HG03196 (cell line): ENCODE results near the gene CHN2.

Experiments
- ATAC-seq: cut with Tn5 transposase; IDR thresholded peaks from one replicate; pipeline ENCODE4 v1.9.1; 2021; ENCODE audit not compliant: unreplicated experiment

CHN2 gene

DNA sequence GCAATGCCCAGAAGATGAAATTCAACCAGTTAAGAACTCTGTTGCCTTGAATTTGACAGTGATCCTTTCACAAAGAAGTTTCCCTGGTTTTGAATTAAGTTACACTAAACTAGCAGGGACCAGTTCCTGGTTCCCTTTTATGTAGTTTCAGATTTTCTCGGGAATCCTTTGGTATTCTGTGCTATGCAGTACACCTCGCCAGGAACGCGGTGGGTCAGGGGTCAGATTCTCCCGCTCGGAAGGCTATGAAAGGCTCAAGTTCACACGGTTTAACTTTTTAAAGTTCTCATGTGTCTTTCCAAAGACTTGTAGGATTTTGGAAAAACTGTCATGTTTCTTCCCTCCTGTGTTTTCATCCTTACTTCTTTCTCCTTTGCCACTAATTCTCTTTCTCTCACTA lies 264.4 kb downstream of the CHN2 start:
- ATAC-seq: no peak

- ATAC-seq: no peak
Observed at GRCh38 chr7:29459589-29459988, 265.0 kb downstream of the CHN2 start.

DNA sequence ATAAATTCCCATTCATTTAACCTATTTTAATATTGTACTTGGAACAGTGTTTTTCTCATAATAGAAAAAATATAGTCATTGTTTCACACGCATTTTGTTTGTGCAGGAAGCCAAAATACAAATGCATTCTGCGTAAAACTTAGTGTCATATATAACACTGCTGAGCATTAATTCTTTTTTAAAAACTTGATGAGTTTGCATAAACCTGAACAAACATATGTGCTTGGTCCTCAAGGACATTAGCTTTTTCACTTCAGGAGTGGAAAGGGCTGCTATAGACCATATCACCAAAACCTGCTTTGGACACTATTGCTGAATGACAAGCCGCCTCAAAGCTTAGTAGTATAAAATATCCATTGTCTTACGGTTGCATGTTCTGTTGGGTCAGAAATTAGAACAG lies 267.4 kb downstream of the CHN2 start:
- ATAC-seq: no peak

GRCh38 chr7:29463504-29464158 lies 269.1 kb downstream of the CHN2 start:
- ATAC-seq: no peak

- no peak for ATAC-seq
Observed at GRCh38 chr7:29464753-29465152, 270.2 kb downstream of the CHN2 start.

DNA sequence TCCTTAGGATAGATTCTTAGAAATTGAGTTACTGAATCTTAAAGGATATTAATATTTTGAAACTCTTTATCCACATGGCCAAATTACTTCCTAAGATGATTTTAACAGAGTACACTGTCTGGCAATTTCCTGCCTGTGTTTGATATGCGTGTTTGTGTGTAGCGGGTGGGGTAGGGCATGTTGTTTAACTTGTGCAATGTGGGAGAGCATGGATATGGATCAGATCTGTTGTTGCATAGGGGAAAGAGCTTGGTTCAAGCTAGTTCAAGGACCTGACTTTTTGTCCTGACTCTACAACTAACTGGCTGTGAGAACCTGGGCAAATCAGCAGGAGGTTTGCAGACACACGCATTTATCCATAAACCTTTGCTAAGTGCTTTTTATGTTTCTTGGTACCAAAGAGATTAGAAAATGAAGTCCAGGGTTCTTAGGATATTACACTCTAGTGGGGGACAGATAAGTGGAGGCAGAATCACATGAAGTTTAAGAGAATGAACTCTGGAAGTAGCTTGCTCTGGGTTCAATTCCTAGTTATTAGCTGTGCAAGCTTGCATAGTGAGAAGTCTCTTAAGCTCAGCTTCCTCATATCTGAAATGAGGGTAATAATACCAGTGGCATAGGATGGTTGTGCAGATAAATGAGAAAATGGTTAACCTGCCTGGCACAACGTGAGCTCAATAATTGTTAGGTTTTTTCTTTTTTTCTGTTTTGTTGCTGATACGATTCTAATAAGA lies 272.8 kb downstream of the CHN2 start:
- no peak for ATAC-seq

GRCh38 chr7:29468196-29468595 lies 273.6 kb downstream of the CHN2 start:
- no peak for ATAC-seq

DNA sequence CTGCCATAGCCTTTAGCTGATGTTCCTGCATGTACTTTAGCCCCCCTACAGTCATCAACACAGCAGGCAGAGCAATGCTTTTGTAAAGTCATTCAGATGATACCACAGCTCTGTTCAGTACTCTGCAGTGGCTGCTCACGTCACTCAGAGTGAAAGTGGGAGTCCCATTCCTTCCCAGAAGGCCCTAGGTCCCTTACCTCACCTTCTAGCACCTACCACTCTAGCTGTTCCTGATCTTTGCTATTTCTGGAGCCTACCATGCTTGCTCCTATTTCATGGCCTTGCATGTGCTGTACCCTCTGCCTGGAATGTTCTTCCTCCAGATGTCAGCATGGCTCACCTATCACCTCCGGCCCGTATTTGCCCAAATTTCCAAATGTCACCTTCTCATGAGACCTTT lies 274.7 kb downstream of the CHN2 start:
- ATAC-seq: no peak

DNA sequence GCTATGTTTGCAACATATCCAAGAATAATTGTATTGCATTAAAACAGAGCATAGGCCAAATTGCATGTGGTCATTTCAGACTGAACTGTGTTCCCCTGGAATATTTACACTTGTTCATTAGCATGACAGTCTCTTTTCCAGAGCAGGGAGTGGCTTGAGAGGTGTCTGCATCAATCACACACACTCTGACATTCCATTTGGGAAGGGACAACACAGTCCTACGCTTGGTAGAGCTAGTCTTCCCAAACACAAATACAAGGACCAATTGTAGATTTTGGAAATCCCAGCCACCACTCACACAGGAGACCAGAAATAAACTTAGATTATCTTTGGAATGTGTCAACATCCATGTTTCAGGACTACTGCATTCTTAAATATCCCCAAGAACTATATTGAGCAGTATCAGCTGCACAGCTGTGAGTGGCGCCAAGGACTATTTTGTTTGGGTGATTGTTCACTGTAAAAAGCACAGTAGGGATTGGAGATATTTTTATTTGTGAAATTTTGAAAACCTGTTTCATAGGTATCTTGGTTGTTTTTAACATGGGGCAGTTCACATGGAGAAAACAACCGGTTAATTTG lies 275.5 kb downstream of the CHN2 start:
- no peak for ATAC-seq

GRCh38 chr7:29471444-29472138 lies 277.0 kb downstream of the CHN2 start:
- no peak for ATAC-seq

GRCh38 chr7:29476916-29477315 lies 282.3 kb downstream of the CHN2 start:
- no peak for ATAC-seq

DNA sequence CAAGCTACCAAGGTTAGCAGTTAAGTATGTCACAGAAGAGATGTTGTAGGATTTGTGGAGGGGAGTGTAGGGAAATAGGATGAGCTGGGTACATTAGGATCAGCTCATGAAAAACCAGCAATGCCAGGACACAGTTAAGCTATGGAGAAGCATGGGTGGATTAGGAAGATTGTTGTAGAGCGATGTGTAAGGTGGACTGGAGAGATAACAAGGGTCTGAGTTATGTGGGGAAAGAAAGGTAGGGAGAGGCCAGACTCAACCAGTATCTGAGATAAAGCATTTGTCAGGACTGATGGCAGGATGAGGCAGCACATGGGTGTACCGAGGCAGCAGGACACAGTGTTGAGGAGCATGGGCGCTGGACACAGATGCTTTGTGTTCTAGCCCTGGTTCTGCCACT lies 283.7 kb downstream of the CHN2 start:
- ATAC-seq: no peak

GRCh38 chr7:29478687-29479240 lies 284.2 kb downstream of the CHN2 start:
- ATAC-seq: no peak

DNA sequence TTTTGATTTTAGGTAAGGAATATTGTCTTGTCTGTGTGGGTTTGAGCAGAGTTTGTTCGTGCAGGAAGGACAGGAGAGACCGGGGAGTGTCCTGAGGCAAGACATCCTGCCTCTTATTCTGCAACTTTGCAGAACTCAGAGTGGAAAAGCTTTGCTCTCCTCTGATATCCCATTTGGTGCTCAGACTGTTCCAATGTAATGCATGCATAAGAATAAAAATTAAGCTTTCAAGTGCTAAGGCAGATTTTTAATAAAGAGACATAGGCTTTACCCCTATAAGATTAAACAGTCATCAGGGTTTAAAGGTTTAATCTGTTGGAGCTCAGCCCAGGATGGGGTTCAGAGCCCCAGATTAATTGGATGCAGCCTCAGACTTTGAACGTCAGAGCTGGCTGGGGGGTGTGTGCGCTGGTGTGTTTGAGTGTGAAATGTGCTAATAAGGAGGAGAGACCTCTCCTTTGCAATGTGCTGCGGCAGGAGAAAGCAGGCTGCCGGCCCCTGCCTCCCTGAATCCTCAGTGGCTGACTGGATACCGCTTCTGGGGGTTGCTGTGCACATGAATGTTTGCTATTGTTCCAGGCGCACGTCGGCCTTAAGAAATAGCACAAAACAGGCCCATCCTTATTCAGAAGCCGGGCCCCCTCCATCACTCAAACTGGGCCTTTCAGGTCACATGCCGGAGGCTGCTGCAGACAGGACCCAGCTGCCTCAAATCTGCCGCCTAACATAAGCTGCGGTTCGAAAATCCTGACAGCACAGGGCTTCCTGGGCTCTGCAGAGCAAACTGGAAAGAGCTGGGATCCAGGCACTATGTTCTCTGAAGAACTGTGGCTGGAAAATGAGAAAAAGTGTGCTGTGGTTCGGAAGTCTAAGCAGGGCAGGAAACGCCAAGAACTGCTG lies 285.0 kb downstream of the CHN2 start:
- no peak for ATAC-seq

GRCh38 chr7:29480451-29480850 lies 285.9 kb downstream of the CHN2 start:
- ATAC-seq: no peak

DNA sequence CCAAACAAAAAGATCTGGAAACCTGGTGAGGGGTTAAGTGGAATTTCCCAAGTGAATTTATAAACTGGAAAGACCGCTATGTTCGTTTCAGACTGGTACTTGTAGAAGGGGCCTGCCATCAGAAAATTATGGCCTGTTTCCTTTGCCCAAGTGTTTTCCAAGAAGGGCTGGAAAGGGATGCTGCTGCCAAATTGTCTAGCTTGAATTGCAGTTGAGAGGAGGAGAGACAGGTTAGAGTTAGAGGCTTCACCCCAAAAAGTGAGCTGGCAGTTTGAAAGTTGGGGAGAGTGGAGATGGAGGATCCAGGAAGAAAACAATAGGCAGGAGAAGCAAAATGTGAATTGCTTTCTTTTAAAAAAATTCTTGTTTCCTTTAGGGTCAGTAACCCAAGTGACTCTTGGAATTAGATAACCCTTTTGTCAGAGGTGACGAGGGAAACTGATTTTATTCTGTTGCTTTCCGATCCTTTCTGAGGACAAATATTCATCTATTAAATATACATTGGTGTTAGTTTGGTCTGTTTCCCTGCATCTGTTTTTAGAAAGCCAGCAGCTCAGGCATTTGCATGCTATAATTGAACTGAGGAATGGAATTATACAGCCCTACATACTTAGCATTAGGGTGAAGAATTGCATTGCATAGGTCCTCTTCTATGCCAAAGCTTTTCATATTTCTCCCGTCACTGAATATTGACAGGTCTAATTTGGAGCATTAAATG lies 286.5 kb downstream of the CHN2 start:
- no peak for ATAC-seq

- ATAC-seq: no peak
Observed at GRCh38 chr7:29482056-29482455, 287.5 kb downstream of the CHN2 start.

DNA sequence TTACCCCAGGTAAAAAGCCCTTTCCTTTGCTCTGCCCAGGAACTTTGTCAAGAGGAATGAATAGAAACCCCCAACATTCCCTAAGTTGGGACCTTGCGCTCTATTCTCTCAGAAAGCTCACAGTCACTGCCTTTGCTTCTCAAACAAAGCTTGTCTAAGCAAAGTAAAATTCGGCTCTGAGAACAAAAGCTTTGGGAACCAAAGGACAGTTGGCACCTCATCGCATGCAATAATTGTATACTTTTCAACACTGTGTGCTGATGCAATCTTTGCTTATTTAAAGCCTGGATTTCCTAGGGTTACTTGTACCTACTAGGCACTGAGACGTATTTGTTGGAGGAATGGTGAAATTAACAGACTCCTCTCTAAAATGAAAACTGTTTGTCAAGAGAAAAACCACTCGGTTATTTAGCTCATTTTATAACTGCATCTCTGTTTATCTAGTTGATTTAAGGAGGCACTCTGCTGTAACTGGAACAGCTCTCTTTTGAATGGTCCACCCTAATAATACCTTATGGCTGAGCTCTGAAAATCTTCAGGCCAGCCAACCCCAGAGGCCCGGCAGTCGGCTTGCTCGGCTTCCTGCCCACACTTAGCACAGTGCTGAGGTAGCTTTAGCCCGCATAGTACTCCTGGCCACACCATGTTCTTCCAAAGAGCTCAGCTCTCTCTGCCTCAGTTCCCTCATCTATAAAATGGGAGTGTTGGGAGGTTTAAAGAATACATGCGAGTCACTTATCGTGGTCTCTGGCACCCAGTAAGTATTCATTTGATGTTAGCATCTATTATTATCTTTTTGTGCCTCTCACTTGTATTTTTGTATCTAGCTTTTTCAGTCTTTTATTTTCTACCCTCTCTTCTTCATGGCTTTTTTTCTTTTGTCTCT lies 288.9 kb downstream of the CHN2 start:
- no peak for ATAC-seq

GRCh38 chr7:29484280-29484679 lies 289.7 kb downstream of the CHN2 start:
- ATAC-seq: no peak
